ENCODE results near the gene ADGRG2.
"Not testable (repeated sequence)": the region's sequence is repeated elsewhere in the genome, so short reads cannot be mapped to it uniquely, and the experiment has no call there.

ADGRG2 gene

DNA sequence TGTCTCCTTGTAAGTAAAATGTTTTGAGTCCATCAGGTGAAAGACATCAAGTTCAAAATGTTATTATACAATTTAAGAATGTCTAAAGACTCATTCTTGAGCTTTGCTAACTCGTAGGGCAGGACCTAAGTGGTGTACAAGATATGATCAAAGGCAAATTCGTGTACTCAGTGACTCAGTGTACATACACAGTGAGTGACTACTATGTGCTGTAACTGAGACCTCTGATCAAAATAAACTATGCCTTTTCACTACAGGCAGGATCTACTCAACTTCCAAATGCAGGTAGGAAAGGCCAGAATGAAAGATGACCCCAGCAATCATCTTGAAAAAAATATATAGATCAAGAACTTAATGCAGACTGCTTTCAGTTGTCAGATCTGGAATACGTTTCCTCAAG lies 49.9 kb downstream of the ADGRG2 start:
- no peak for DNase-seq

DNA sequence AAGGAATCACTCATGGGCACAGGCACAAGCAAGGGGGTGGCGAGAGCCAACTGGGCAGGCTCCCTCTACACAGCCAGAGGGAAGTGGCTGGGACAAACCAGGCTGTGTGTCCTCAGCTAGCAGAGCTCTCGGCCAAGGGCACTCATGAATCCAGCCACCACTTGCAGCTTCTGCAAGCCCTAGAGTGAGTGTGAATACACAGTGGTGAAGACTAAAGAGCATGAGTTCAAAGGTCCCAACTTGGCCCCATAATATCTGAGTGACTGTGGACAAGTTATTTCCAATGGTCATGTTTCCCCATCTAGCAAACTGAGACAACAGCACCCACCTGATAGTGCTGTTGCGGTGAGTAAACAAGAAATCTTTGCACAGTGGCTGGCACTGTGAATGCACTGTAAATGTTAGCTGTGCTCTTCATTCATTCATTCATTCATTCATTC lies 51.7 kb downstream of the ADGRG2 start:
- no peak for DNase-seq

DNA sequence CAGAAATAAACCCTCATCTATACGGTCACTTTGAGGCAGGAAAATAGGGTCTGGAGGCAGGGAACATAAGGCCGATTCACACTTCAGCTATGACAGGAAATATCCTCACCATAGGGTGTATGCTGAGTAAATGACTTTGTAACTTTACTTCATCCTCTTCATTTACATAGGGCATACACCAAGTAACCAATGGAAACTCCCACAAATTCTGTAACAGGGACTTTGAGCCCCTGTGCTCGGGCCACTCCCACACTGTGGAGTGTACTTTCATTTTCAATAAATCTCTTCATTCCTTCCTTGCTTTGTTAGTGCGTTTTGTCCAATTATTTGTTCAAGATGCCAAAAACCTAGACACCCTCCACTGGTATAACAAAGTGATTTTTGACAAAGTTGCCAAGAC lies 55.3 kb downstream of the ADGRG2 start:
- DNase-seq = not testable (repeated sequence)

DNA sequence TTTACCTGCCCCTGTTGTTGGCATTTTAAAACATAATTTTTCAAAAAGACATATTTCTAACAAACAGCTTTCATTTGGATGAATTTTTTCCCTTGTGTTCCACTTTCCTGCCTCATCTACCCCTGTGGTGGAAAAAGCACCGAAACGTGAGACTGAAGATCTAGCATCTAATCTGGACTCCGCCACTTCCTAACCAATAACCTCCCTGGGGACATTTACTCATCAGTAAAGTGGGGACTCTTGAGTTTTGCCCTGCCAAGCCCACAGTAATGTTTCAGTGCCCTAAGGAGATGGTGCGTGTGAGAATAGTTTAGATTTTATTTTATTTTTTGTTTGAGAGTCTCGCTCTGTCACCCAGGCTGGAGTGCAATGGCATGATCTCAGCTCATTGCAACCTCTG lies 56.7 kb downstream of the ADGRG2 start:
- DNase-seq = no peak

DNA sequence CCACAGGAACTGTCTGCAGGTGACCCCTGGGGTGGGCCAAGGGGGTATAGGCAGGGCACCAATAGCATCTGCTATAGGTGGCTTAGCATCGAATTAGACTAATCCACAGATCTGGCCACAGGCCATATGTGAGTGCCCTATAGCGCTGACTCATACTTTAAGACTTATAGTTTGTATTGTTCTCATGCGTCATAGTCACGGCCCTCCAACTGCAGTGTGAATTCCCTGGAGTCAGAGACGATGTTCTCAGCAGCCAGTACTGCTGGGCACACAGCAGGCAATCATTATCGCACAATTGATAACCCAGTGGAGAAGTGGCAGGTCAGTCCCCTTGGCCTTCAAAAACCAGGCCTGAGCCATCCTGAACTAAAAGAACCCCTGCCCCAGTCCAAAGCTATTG lies 58.1 kb downstream of the ADGRG2 start:
- DNase-seq = no peak

DNA sequence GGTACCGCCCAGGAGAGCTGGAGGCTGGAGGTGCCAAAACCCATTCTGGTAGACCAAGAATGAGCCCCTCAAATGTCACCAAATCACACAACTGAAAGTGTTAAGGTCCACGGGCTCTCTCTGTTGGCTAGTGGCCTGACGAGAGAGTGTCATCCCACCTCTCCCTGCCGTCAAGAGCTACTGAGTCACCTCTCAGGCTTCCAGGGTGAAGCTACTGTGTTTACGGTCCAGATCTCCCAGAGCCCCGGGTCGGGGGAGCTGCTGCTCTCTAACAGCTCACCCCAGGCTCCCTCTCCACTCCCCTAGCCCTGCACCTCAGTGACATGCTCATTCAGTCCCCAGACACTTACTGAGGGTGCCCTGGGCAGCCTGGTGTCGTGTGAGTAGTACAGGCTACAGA lies 59.2 kb downstream of the ADGRG2 start:
- no peak for DNase-seq

DNA sequence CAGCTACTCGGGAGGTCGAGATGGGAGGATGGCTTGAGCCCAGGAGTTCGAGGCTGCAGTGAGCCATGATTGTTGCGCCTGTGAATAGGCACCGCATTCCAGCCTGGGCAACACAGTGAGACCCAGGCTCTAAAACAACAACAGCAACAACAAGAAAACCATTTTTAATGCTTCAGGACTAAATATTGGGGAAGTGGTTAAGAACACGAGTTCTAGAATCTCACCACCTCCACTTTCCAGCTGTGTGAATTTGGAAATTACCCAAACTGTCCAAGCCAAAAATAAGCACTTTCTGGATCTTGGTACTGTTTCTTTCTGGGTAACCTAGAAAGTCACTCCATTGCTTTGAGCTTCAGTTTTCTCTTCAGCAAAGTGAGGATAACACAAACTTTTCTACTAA lies 63.2 kb downstream of the ADGRG2 start:
- DNase-seq = no peak

DNA sequence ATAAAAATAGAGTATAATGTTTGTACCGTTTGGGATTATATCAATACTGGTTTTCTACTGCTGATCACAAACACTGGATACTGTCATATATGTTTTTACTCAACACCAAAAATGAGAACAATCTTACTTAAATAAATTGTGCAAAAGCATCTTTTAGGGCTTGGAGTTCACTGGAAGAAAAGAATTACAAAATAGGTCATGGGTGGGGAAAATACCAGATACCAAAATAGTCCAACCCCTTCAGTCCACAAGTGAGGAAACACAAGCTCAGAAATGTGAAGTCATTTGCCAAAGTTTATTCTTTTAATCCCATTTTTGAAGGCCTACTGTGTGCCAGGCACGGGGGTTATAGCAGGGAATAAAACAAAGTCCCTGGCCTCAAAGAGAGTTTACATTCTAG lies 64.4 kb downstream of the ADGRG2 start:
- no peak for DNase-seq

DNA sequence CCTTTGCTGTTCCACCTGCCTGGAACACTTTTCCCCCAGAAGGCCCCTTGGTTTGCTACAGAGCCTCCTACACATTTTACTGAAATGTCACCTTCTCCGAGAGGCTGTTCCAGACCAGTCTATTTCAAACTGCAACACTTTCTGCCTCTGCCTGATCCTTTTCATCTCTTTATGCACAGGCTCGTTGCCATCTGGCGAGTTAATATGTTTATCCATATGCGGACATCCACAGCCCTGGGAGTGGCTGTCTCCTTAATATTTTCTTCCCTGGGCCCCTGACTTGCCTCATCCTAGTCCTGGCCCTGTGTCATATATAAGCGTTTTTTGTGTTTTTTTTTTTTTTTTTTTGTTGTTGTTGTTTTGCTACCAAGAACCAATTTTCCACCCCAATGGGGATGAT lies 73.2 kb downstream of the ADGRG2 start:
- DNase-seq = no peak

DNA sequence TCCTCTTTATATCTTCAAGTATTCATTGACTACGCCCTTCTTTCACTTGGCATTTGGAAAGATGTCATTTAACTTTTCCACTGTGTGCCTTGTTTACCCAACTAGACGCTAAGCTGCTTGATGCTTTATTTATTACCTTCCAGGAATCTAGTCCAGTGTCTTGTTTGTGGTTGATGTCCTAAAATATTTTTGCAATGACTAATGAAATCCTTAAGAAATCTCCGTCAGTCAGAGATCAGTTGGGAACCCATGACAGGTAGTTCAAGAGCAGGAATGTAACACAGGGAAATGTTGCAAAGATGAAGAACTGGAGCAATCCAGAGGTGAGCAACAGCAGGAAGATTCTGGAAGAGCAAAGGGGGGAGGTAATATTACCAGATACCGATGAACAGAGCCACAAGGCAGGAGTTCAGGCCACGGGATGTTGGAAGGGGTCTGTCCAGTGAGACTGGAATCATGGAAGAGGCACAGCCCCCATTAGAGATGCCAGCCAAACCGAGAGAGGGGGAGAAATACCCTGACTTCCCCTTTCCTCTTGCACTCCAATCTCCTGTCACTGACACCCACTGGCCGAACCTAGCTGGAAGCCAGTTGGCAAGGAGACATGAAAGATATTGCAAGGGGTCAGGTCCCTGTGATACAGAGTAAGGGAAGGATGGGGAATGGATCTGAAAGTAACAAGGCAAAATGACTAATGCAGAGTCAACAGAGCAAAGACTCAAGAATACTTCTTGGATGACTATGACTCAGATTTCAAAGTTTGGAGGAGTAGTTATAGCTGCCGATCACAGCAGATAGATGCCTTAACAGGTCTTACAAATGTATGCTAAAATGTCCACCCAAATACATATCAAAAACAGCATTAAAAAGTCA lies 75.7 kb downstream of the ADGRG2 start:
- DNase-seq = no peak

DNA sequence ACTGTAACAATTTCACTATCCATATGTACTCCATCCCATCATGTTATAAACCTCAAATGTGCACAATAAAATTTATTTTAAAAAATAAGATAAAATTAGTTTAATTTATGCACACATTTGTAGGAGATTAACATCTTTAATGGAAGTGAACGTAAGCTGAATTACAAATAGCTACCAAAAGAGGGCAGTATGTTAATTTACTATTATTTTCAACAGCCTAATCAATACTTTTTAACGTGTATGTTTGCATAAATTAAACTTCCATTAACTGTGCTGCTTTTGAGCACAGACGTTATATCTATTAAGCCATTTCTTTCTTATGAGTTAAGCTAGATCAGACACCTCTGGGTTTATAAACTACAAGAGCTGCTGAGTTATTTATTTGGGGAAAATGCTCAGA lies 81.9 kb downstream of the ADGRG2 start:
- no peak for DNase-seq

DNA sequence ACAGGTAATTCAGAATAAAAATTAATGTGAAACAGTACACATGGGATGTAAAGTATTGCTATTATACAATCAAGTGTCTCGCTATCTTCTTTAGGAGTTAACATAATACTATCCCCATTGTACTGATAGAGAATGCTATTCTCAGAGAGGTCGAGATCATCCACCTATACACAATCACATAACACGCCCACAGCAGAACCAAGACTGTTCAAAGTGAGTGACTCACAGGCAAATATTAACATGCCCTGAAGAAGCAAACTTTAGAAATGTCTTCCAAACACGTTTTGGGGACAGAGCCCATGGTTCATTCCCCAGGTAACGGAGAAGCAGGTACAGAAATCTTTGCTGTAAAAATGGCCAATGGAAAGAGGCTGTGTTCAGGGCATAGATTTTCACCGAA lies 88.2 kb downstream of the ADGRG2 start:
- DNase-seq = no peak

DNA sequence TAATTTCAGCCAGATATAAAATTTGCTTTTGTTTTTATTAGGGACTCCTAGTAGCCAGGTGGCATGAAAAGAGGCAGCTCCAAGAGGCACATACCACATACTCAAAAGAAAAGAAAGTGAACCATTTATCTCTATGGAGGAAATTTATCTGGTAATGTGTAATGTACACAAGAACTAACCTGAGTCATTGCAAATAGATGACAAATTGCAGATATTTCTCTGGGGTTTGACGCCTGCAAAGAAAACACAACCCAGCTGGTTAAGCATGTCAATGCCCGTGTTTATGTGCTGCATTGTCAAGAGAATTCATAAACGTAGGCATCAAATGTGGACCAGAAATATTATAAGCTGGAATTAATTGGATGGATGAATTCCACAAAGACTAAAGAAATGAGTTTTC lies 91.5 kb downstream of the ADGRG2 start:
- no peak for DNase-seq

DNA sequence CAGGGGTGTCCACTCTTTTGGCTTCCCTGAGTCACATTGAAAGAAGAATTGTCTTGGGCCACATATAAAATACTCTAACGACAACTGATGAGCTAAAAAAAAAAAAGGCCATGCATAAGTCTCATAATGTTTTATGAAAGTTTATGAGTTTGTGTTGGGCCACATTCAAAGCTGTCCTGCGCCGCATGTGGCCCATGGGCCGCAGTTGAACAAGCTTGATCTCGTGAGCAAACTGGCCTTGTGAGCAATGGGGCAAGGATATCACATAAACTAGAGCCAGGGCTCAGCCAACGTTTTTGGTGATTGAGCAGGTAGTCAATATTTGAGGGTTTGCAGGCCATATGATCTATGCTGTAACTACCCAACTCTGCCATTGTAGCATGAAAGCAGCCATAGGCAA lies 93.7 kb downstream of the ADGRG2 start:
- no peak for DNase-seq

DNA sequence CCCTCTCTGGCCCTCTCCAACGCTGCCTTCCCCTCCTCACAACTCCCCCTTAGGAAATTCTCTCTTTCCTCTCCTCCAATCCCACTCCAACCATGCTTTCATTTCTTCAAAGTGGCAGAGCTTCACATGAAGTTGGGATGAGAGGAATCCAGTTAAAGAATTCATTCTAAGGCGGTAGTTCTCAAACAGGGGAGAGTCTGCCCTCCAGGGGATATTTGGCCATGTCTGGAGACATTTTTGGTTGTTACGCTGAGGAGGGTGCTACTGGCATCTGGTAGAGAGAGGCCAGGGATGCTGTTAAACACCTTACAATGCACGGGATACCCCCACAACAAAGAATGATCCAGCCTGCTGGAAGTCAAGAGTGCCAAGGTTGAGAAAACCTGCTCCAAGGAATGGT lies 97.9 kb downstream of the ADGRG2 start:
- no peak for DNase-seq

DNA sequence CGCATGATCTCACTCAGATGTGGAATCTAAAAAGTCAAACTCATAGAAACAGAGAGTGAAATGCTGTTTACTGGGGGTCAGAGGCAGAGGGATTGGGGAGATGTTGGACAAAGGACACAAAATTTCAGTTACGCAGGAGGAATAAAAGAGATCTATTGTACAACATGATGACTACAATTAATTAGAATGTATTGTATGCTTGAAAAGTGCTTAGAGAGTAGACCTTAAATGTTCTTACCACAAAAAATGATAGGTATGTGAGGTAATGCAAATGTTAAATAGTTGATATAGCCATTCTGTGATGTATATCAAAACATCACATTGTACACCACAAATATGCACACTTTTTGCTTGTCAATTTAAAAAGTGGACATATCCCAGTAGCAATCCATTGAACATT lies 102.3 kb downstream of the ADGRG2 start:
- DNase-seq = no peak

DNA sequence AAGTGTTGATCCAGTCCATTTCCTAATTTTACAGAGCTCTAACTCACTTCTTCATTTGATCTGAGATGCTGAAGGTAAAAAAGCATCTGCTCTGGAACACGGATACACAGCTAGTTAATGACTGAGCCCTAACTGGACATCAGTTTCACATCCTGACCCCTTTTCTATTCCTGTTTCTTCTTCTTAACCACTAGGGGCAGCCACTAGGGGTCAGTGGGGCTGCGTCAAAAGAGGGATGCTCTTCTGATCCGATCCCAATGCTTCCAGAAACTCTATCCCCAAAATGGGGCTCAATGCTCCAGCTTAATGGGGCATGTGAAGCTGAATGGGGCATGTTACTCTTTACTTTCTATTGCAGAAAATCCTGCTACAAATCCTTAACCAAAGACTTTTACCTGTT lies 105.0 kb downstream of the ADGRG2 start:
- no peak for DNase-seq

DNA sequence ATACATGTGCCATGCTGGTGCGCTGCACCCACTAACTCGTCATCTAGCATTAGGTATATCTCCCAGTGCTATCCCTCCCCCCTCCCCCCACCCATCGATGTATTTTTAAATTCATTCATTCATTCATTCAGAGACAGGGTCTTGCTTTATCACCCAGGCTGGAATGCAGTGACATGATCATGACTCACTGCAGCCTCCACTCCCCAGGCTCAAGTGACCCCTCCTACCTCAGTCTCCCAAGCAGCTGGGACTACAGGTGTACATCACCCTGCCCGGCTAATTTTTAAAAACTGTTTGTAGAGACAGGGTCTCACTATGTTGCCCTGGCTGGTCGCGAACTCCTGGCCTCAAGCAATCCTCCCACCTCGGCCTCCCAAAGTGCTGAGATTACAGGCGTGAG lies 105.7 kb downstream of the ADGRG2 start:
- not testable (repeated sequence) for DNase-seq

DNA sequence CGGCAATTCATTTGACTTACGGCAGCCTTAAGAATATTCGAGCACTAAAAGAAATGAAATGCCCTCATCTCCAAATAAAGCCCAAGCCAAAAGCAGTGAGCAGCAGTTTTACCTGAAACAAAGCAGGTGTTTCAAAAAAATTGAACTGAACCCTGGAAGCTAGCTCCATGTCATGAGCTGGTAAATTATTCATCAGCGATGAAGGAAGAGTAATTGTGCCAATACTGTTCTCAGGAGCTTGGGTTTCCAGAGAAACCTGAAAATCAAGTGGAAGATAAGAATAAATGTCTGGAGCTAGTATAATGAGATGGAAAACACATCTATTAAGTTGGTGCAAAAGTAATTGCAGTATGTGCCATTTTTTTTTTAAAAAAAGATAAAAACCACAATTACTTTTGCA lies 114.4 kb downstream of the ADGRG2 start:
- no peak for DNase-seq

DNA sequence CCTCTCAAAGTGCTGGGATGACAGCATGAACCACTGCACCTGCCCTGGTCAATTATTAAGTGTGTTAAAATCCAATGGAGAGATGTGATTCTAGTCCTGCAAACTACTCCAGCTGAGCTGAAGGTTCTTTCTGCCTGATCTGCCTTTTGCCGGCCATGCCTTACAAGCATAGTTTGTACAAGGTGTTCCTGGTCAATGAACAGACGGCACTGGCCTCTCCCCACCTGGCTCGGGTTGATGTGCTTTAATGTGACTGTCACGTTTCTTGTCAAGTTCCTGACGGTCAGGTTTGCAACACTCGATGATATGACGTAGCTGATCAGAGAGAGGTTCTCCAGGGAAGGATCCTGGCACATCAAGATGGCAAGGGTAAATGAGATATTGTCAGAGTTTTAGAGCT lies 115.3 kb downstream of the ADGRG2 start:
- no peak for DNase-seq

DNA sequence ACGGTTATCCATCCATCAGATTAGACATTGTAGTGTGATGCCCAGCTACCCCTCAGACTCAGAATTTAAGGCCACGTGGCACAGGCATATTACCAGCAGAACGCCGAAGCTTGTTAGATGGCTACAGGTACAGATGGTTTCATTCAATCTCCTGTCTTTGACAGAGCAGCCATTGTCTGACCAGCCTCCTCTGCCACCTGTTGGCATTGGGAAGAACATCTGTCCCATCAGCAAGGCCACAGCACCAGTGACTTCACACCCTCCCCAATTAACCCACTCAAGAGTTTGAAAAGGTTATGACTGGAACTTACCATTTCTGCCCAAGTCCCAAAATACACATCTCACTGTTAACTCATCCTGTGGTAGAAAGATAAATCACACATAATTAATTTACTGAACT lies 116.4 kb downstream of the ADGRG2 start:
- DNase-seq = no peak

DNA sequence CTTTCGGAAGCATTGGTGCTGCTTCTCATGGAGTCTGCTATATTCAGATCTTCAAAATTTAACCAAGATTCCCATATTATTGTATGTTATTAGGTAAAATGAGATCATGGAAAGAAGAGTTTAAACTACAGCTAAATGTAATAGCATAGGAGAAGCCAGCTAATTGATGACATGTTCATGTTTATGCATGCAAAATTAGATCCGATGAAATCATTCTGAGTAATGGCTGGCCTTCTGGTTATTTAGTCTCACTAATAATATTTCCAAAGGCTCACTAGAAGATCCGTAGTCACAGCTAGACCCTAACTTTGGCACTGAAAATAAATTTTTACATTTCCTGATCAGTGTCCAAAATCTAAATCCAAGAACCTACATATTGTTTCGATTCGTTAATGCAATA lies 118.5 kb downstream of the ADGRG2 start:
- no peak for DNase-seq

DNA sequence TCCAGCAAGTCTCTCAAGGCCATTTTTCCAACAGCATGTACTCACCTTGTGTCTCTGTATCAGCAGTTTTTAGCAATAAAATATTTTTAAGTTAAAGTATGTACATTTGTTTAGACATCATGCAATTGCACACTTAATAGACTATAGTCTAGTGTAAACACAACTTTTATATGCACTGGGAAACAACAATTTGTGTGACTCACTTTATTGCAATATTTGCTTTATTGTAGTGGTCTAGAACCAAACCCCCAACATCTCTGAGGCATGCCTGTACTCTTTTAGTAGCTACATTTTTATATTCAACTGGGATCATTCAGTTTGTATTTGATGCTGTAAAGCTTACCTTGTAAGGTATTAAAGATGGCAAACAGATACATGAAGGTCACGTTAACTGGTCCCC lies 123.6 kb downstream of the ADGRG2 start:
- no peak for DNase-seq

DNA sequence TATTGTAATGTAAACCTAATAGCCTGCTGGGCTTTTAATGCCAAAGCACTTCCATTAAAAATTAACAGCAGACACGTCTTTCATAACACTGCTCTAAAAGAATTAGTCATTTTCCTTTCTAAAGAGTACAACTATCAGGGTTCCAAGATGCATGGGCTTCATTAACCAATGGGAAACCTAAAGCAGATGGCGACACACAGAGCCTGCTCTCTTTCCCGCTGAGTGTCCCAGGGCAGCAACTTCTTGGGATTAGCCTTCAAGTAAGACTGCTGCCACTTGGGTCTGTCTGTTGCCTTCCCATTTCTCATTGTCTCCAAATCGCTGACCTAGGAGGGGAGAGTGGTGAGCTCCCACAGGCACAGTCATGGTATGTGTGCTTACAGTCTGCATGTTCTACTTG lies 124.4 kb downstream of the ADGRG2 start:
- no peak for DNase-seq

DNA sequence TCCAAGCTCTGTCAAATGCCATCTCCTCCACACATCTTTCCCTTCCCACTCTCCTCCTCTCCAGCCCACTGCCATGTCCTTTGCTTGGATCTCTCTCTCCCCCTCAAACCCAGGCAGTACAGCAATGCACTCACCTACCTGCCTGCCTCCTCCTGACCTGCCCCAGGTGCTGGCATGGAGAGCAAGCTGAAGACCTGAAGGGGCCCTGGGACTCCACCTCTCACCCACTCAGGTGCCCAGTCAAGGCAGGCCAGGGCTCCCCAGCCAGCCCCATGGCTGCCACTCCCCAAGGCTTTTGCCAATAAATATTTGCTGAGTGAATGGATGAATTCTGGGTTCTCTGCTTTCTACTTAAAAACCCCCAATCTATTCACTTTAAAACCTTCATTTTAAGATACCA lies 125.7 kb downstream of the ADGRG2 start:
- DNase-seq = no peak
